SU-DHL-6 (cell line): ENCODE data around the gene ALPI.

Experiments
- H2AFZ ChIP-seq: fragments of 200-600 bp; sonication (generic); 2 replicates; pipeline ENCODE4 v1.6.1; 2014; ENCODE audit warnings: low read depth, mild to moderate bottlenecking, moderate library complexity, mixed read lengths, antibody characterized with exemption, low read length; ENCODE audit not compliant: severe bottlenecking
- H3F3A ChIP-seq: fragments of 200-600 bp; shearing (Covaris generic); 2 replicates; pipeline ENCODE4 v1.6.0; 2016; ENCODE audit warnings: antibody characterized with exemption, mild to moderate bottlenecking; ENCODE audit not compliant: insufficient read depth
- H3K27ac ChIP-seq: fragments of 200-600 bp; sonication (generic); 2 replicates; pipeline ENCODE4 v1.5.1; 2016; ENCODE audit warnings: low read depth, mild to moderate bottlenecking, low read length, moderate library complexity, mixed read lengths
- H3K27me3 ChIP-seq: fragments of 200-600 bp; sonication (generic), shearing (Covaris generic); 2 replicates; pipeline ENCODE4 v1.6.0; 2014; ENCODE audit warnings: mild to moderate bottlenecking, low read length
- H3K36me3 ChIP-seq: fragments of 200-600 bp; sonication (generic); 2 replicates; pipeline ENCODE4 v1.6.1; 2014; ENCODE audit warnings: mild to moderate bottlenecking, low read length, mixed read lengths
- H3K4me2 ChIP-seq: fragments of 300-600, 200-600 bp; shearing (Covaris generic), sonication (generic); 2 replicates; pipeline ENCODE4 v1.6.0; 2014; ENCODE audit warnings: low read length, low read depth, mild to moderate bottlenecking; ENCODE audit not compliant: poor library complexity, severe bottlenecking
- H3K4me3 ChIP-seq: fragments of 200-600 bp; sonication (generic); 2 replicates; pipeline ENCODE4 v1.5.1; 2014; ENCODE audit warnings: antibody characterized with exemption, low read length, mild to moderate bottlenecking, mixed read lengths; ENCODE audit not compliant: insufficient read depth, poor library complexity, severe bottlenecking
- H3K79me2 ChIP-seq: fragments of 200-600 bp; sonication (generic); 2 replicates; pipeline ENCODE4 v1.6.1; 2014; ENCODE audit warnings: mild to moderate bottlenecking, low read length, moderate library complexity; ENCODE audit not compliant: insufficient read depth
- H3K9ac ChIP-seq: fragments of 200-600 bp; sonication (generic); 2 replicates; pipeline ENCODE4 v1.7.0; 2014; ENCODE audit warnings: mild to moderate bottlenecking, low read length
- H3K9me2 ChIP-seq: fragments of 200-600 bp; sonication (generic); replicated peaks from 2 replicates; pipeline ENCODE4 v1.6.1; 2014; ENCODE audit warnings: low read length; ENCODE audit not compliant: insufficient read depth
- H3K9me3 ChIP-seq: fragments of 200-600 bp; sonication (generic); 2 replicates; pipeline ENCODE4 v1.6.1; 2014; ENCODE audit warnings: low read length, mixed read lengths; ENCODE audit not compliant: insufficient read depth
- H4K20me1 ChIP-seq: fragments of 200-600 bp; sonication (generic); 2 replicates; pipeline ENCODE4 v1.6.1; 2014; ENCODE audit warnings: low read depth, mild to moderate bottlenecking, antibody characterized with exemption, low read length, moderate library complexity, mixed read lengths
- EZH2phosphoT487 ChIP-seq: fragments of 200-600 bp; sonication (generic), shearing (Covaris generic); conservative IDR thresholded peaks from 2 replicates; pipeline ENCODE4 v1.6.1; 2018; ENCODE audit warnings: mild to moderate bottlenecking, antibody characterized with exemption, low read length, moderate library complexity, mixed read lengths
- TF ChIP-seq, protein P1 (sequence below): fragments of 200-600 bp; sonication (generic); IDR thresholded peaks from one replicate; pipeline ENCODE4 v1.5.1; 2017; ENCODE audit warnings: antibody characterized with exemption, mild to moderate bottlenecking, low read length, moderate library complexity; ENCODE audit not compliant: insufficient read depth, poor library complexity, severe bottlenecking

ALPI gene

DNA sequence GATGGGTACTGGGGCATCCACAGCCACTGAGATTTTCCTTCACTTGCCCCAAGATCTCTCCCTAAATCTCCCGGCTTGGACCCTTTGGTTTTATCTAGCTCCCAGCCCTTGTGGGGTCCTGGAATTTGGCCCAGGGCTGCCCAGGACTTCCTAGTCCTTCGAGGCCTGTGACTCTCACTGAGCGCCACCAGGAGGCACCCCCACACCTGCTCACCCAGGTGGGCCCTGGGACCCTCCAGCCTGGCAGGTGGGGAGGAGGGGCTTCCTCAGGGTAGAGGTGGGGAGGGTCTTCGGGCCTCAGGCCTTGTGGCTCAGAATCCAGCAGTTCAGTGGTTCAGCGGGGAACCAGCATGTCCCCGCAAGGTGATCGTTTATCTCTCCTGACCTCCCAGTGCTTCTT is 52.3 kb downstream of the ALPI start:
- H3F3A ChIP-seq = no peaks in the 10 kb centered on the region
- H2AFZ ChIP-seq = no peak overlapping the region
- TF ChIP-seq EZH2phosphoT487 = no peak
- TF ChIP-seq, protein P1, sequence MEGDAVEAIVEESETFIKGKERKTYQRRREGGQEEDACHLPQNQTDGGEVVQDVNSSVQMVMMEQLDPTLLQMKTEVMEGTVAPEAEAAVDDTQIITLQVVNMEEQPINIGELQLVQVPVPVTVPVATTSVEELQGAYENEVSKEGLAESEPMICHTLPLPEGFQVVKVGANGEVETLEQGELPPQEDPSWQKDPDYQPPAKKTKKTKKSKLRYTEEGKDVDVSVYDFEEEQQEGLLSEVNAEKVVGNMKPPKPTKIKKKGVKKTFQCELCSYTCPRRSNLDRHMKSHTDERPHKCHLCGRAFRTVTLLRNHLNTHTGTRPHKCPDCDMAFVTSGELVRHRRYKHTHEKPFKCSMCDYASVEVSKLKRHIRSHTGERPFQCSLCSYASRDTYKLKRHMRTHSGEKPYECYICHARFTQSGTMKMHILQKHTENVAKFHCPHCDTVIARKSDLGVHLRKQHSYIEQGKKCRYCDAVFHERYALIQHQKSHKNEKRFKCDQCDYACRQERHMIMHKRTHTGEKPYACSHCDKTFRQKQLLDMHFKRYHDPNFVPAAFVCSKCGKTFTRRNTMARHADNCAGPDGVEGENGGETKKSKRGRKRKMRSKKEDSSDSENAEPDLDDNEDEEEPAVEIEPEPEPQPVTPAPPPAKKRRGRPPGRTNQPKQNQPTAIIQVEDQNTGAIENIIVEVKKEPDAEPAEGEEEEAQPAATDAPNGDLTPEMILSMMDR = no peak
- no peaks in the 10 kb centered on the region for H3K9me3 ChIP-seq
- no peak overlapping the region for H3K9ac ChIP-seq
- no peaks in the 10 kb centered on the region for H3K79me2 ChIP-seq
- no peaks in the 10 kb centered on the region for H3K27me3 ChIP-seq
- no peaks in the 10 kb centered on the region for H3K36me3 ChIP-seq
- H3K4me2 ChIP-seq = no peak overlapping the region
- H3K4me3 ChIP-seq = no peak overlapping the region
- H3K9me2 ChIP-seq = no peaks in the 10 kb centered on the region
- H3K27ac ChIP-seq = no peak overlapping the region
- H4K20me1 ChIP-seq = no peaks in the 10 kb centered on the region
